Kidney (tissue), 14 donors: ENCODE results near the gene SLC6A3. TPM values are rescaled to one million over a fixed set of nuclear protein-coding genes. Genes with fewer than 3 reads are reported as not detected.

Source experiments
- DNase-seq, 5 donors: peaks; one replicate each; pipeline ENCODE4 v3.0.0-alpha.2; 2013 to 2020
- FAIRE-seq: peaks from 2 replicates; lab custom pipeline; 2012; peaks lifted over from hg19 to GRCh38; lab: Jason Lieb, UNC
- H3K27ac ChIP-seq, 2 donors: one replicate each; pipeline ENCODE4 v1.7.0; 2013; ENCODE audit warnings: low read depth in 2 of 2, low read length in 2 of 2, inconsistent platforms in 1 of 2
- H3K27me3 ChIP-seq: one replicate; pipeline ENCODE4 v1.7.1; 2013; ENCODE audit warnings: low read length, inconsistent platforms; ENCODE audit not compliant: control insufficient read depth, insufficient read depth
- H3K36me3 ChIP-seq, 3 donors: one replicate each; pipeline versions ENCODE4 v1.7.0 to v1.7.1; 2013; ENCODE audit warnings: low read length in 3 of 3, control low read depth in 1 of 3, inconsistent platforms in 1 of 3; ENCODE audit not compliant: insufficient read depth in 3 of 3, control insufficient read depth in 2 of 3
- H3K4me1 ChIP-seq, 3 donors: one replicate each; pipeline versions ENCODE4 v1.7.0 to v1.7.1; 2013; ENCODE audit warnings: low read length in 3 of 3, inconsistent platforms in 1 of 3, low read depth in 1 of 3; ENCODE audit not compliant: control insufficient read depth in 2 of 3, insufficient read depth in 2 of 3
- H3K4me3 ChIP-seq, 3 donors: one replicate each; pipeline versions ENCODE4 v1.7.0 to v1.8.1; 2013; ENCODE audit warnings: low read length in 3 of 3, control low read depth in 1 of 3, inconsistent platforms in 1 of 3
- H3K9ac ChIP-seq, 3 donors: one replicate each; pipeline versions ENCODE4 v1.7.0 to v1.7.1; 2013; ENCODE audit warnings: low read length in 3 of 3, control low read depth in 1 of 3, inconsistent platforms in 1 of 3
- H3K9me3 ChIP-seq, 3 donors: one replicate each; pipeline versions ENCODE4 v1.7.0 to v1.7.1; 2013; ENCODE audit warnings: low read length in 3 of 3, control low read depth in 1 of 3, inconsistent platforms in 1 of 3; ENCODE audit not compliant: control insufficient read depth in 2 of 3, insufficient read depth in 1 of 3
- intact Hi-C: fragments of 100-400 bp; cut with DNase I; formaldehyde crosslinking; loops from one replicate; pipeline ENCODE4 v1.11.1; 2022
- polyA plus RNA-seq: library from polyadenylated mRNA; stranded (reverse); fragments of 350-450 nt; fragmentation: Illumina TruSeq; extraction: RNeasy Lipid Tissue Mini Kit (QIAGEN cat#74804); gene quantifications from one replicate; pipeline ENCODE4 v1.2.3, GENCODE V29; 2014; ENCODE audit warnings: low read depth, low replicate concordance; ENCODE audit not compliant: insufficient read depth
- total RNA-seq: library from RNA; stranded (reverse); fragmentation: NEBNext Ultra II Directional; extraction: Animal tissue kit (Norgen Biotek cat#: 25700); gene quantifications from one replicate; pipeline ENCODE4 v1.2.1, GENCODE V29; 2021
- TF ChIP-seq, protein P1 (sequence below): IDR thresholded peaks from 3 replicates; pipeline ENCODE4 v1.5.1; 2012; ENCODE audit warnings: mild to moderate bottlenecking, moderate library complexity, borderline replicate concordance; ENCODE audit not compliant: insufficient read depth; ENCODE audit errors: extremely low read depth
- donor health status: control.
- donor health status: control.
- donor health status: control.
- donor health status: control.
- donor health status: control.
- donor health status: DM: yes; HTN: yes; CAD: no.
- donor health status: Normal renal cell carcinoma (clear cell type).

SLC6A3 gene
- total and polyA plus RNA-seq, 2 donors from 2014 or later, result 0.09 to 0.54 TPM

DNA sequence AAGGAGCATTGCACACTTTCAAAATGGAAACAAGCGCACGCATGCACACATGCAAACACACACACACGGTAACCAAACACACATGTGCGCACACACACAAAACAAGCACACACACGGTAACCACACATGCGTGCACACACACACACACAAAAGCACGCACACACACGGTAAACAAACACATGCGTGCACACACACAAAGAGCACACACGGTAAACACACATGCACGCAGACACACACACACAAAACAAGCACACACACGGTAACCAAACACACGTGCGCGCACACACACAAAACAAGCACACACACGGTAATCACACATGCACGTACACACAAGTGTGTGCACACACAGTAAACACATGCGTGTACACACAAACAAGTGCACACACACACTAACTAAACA, 19.3 kb upstream of the SLC6A3 start:
- FAIRE-seq, result no peak
- Histone ChIP-seq H3K4me3 (no peak overlapping the region), H3K27me3 (no peaks in the 10 kb centered on the region), H3K9me3 (no peaks in the 10 kb centered on the region), H3K9ac (no peak overlapping the region), H3K36me3 (peaks cover 4 to 8% (median 7%) of the 10 kb centered on the region in 3 donors), H3K4me1 (no peaks in the 10 kb centered on the region), H3K27ac (no peak overlapping the region)
- intact Hi-C loops, result no loop called here
- TF ChIP-seq, protein P1, sequence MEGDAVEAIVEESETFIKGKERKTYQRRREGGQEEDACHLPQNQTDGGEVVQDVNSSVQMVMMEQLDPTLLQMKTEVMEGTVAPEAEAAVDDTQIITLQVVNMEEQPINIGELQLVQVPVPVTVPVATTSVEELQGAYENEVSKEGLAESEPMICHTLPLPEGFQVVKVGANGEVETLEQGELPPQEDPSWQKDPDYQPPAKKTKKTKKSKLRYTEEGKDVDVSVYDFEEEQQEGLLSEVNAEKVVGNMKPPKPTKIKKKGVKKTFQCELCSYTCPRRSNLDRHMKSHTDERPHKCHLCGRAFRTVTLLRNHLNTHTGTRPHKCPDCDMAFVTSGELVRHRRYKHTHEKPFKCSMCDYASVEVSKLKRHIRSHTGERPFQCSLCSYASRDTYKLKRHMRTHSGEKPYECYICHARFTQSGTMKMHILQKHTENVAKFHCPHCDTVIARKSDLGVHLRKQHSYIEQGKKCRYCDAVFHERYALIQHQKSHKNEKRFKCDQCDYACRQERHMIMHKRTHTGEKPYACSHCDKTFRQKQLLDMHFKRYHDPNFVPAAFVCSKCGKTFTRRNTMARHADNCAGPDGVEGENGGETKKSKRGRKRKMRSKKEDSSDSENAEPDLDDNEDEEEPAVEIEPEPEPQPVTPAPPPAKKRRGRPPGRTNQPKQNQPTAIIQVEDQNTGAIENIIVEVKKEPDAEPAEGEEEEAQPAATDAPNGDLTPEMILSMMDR, result no peak
- peak in 1 of 5 donors; percentile 7 for DNase-seq

DNA sequence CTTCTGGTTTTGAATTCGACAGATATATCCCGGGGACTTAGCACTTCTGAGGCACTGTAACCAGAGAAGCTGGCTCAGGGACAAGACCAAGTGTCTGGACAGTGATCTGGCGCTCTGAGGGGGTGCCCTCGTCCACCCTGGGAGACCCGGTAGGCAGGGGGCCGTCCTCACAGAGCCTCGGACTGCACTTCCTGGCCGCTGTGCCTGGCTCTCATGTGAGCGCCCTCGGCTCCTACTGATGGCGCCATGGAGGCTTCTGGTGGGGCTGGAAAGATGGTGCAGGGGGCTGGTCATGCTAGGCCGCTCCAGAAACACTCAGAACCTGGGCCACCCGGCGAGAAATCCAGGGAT, 18.8 kb upstream of the SLC6A3 start:
- no peak overlapping the region for H3K9ac ChIP-seq
- no peak overlapping the region for H3K27ac ChIP-seq
- H3K4me3 ChIP-seq, result no peak overlapping the region
- no peaks in the 10 kb centered on the region for H3K4me1 ChIP-seq
- TF ChIP-seq, protein P1, result no peak
- H3K27me3 ChIP-seq, result no peaks in the 10 kb centered on the region
- peaks cover 4 to 8% (median 7%) of the 10 kb centered on the region in 3 donors for H3K36me3 ChIP-seq
- FAIRE-seq, result no peak
- intact Hi-C loops, result no loop called here
- H3K9me3 ChIP-seq, result no peaks in the 10 kb centered on the region
- DNase-seq, result peak in 1 of 5 donors; percentile 19

DNA sequence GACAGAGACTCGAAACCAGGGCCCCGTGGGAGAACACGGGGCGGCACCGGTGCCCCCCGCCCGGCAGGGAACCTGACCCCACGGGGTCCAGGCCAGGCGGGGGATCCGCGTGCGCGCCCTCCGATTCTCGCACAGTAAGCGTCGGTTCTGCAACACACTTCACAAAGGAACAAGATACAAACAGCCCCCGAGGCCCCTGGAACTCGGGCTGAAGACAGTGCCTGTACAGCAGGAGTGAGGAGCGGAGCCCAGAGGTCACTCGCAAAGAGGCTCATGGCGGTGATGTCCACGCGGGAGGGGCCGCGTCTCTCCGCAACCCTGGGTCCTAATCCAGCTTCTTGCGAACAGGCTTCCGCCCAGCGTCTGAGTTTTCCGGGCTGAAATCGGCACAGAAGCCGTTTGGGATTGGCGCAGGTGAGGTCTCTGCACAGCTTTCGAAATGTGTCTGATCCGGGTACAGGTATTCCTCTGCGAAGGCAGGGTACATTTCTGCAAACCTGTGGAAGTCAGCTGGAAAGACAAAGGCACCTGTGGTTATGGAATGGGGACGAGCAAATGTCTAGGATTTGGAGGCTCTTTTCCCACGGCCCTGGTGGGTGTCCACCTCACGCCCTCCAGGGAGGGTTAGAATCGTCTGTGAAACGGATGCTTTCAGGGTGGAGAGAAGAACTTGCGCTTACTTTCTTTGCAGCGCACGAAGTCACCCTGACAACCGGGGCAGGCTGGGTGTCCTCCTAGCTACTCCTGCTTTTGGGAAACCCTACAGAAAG, 18.3 kb upstream of the SLC6A3 start:
- intact Hi-C loops, result no loop called here
- DNase-seq (peak in 3 of 5 donors; percentile 8 to 61 (median 18)), FAIRE-seq (no peak)
- Histone ChIP-seq H3K4me1 (no peaks in the 10 kb centered on the region), H3K27ac (no peak overlapping the region), H3K9me3 (no peaks in the 10 kb centered on the region), H3K9ac (no peak overlapping the region), H3K27me3 (no peaks in the 10 kb centered on the region), H3K36me3 (peaks cover 4 to 8% (median 7%) of the 10 kb centered on the region in 3 donors), H3K4me3 (no peak overlapping the region)
- TF ChIP-seq, protein P1, result no peak
